SU-DHL-6 (cell line): ENCODE results near the gene HSD3B2.

Source experiments
- EZH2phosphoT487 ChIP-seq: fragments of 200-600 bp; sonication (generic), shearing (Covaris generic); conservative IDR thresholded peaks from 2 replicates; pipeline ENCODE4 v1.6.1; 2018; ENCODE audit warnings: mild to moderate bottlenecking, antibody characterized with exemption, low read length, moderate library complexity, mixed read lengths
- TF ChIP-seq, protein P1 (sequence below): fragments of 200-600 bp; sonication (generic); IDR thresholded peaks from one replicate; pipeline ENCODE4 v1.5.1; 2017; ENCODE audit warnings: antibody characterized with exemption, mild to moderate bottlenecking, low read length, moderate library complexity; ENCODE audit not compliant: insufficient read depth, poor library complexity, severe bottlenecking

DNA sequence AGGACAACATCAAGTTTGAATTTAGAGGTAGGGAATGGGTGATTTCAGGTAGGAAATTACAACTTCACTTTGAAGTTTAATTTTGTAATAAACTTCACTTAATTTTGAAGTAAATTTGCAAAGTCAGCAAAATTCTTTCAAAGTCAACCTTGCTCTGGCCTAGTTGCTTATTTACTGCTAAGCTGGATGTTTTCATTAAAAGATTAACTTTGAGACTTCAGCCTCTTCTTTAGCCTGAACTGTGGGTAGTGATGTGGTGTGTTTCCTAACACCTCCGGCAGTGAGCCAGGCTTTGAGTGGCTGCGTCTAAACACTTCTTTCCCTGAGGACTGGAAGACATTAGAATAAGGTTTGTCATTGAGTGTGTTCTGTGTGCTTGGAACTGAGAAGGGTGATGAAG lies 46.4 kb upstream of the HSD3B2 start, which contains the start of gene HAO2:
- TF ChIP-seq, protein P1, sequence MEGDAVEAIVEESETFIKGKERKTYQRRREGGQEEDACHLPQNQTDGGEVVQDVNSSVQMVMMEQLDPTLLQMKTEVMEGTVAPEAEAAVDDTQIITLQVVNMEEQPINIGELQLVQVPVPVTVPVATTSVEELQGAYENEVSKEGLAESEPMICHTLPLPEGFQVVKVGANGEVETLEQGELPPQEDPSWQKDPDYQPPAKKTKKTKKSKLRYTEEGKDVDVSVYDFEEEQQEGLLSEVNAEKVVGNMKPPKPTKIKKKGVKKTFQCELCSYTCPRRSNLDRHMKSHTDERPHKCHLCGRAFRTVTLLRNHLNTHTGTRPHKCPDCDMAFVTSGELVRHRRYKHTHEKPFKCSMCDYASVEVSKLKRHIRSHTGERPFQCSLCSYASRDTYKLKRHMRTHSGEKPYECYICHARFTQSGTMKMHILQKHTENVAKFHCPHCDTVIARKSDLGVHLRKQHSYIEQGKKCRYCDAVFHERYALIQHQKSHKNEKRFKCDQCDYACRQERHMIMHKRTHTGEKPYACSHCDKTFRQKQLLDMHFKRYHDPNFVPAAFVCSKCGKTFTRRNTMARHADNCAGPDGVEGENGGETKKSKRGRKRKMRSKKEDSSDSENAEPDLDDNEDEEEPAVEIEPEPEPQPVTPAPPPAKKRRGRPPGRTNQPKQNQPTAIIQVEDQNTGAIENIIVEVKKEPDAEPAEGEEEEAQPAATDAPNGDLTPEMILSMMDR: no peak
- no peak for TF ChIP-seq EZH2phosphoT487
